Body of pancreas (tissue), 4 donors: ENCODE measurements around the gene BANK1. TPM values are rescaled to one million over a fixed set of nuclear protein-coding genes. Genes with fewer than 3 reads are reported as not detected.

Experiments
- ATAC-seq: fragments of 150-250 bp; one replicate; pipeline ENCODE4 v1.9.1; 2016
- DNase-seq, 4 donors: peaks; one replicate each; pipeline ENCODE4 v3.0.0-alpha.2; 2019
- H3K27ac ChIP-seq, 4 donors: fragments of 200-600 bp; sonication (generic); 1 replicate in 3 of 4; 2 replicates in 1 of 4; pipeline versions ENCODE4 v1.5.1 to v1.6.1; 2016 to 2019; ENCODE audit warnings: mild to moderate bottlenecking in 1 of 4, mixed read lengths in 1 of 4, moderate library complexity in 1 of 4
- H3K27me3 ChIP-seq, 2 donors: fragments of 200-600 bp; sonication (generic); one replicate each; pipeline ENCODE4 v1.6.0; 2016; ENCODE audit warnings: mild to moderate bottlenecking in 1 of 2
- H3K36me3 ChIP-seq, 2 donors: fragments of 200-600 bp; sonication (generic); replicated peaks in 1 of 2; 2 replicates each; pipeline ENCODE4 v1.5.1; 2016; ENCODE audit warnings: low read depth in 2 of 2; ENCODE audit not compliant: insufficient read depth in 1 of 2
- H3K4me1 ChIP-seq: fragments of 200-600 bp; sonication (generic); one replicate; pipeline ENCODE4 v1.6.0; 2016
- H3K4me3 ChIP-seq, 2 donors: fragments of 200-600 bp; sonication (generic); 1 replicate in 1 of 2; 2 replicates in 1 of 2; pipeline ENCODE4 v1.5.1; 2016 to 2019
- H3K9me3 ChIP-seq, 3 donors: fragments of 200-600 bp; sonication (generic); 1 replicate in 2 of 3; 2 replicates in 1 of 3; pipeline ENCODE4 v1.5.1; 2016
- CTCF ChIP-seq, 7 experiments: fragments of 450-650 bp in 4 of 7; fragments of 200-600 bp in 3 of 7; sonication (generic) in 3 of 7; IDR thresholded peaks; one replicate each; pipeline ENCODE4 v1.5.1; 2016 to 2019; ENCODE audit warnings: antibody characterized with exemption in 7 of 7
- POLR2A ChIP-seq, 3 donors: fragments of 450-650 bp; IDR thresholded peaks; one replicate each; pipeline ENCODE4 v1.6.1; 2016; ENCODE audit warnings: antibody characterized with exemption in 3 of 3, mild to moderate bottlenecking in 2 of 3
- whole genome bisulfite sequencing, 2 donors: methylation state at CpG; one replicate each; pipeline ENCODE4 v1.1.5; 2017; 5-methylcytosine and 5-hydroxymethylcytosine counted together
- intact Hi-C: fragments of 100-400 bp; cut with DNase I; formaldehyde crosslinking; loops from one replicate; pipeline ENCODE4 v1.15.1; 2023
- total RNA-seq, 2 donors: library from RNA; depleted of rRNA; stranded (reverse); fragments of >200 nt; gene quantifications; one replicate each; pipeline ENCODE4 v1.1.0, GENCODE V29; 2016

The BANK1 gene
- total RNA-seq, 2 donors from 2014 or later = 1.0 to 2.0 TPM

GRCh38 chr4:101818362-101818761, 27.8 kb downstream of the BANK1 start:
- Histone ChIP-seq H3K9me3 (no peaks in the 10 kb centered on the region), H3K4me1 (no peaks in the 10 kb centered on the region), H3K4me3 (no peak overlapping the region), H3K36me3 (no peaks in the 10 kb centered on the region), H3K27me3 (no peaks in the 10 kb centered on the region), H3K27ac (no peak overlapping the region)
- intact Hi-C loops = no loop called here
- no peak for ATAC-seq
- no peak for TF ChIP-seq CTCF (IDR thresholded peaks at IDR 0.05)
- no peak for TF ChIP-seq POLR2A (IDR thresholded peaks at IDR 0.05)
- WGBS, 2 donors = 42 to 68% methylated on average over 2 of the region's 2 CpGs
- no peak for DNase-seq

GRCh38 chr4:101823864-101824263, 33.3 kb downstream of the BANK1 start:
- H3K27ac ChIP-seq = no peak overlapping the region
- no peaks in the 10 kb centered on the region for H3K27me3 ChIP-seq
- 57 to 76% methylated on average over 2 of the region's 2 CpGs for WGBS, 2 donors
- H3K36me3 ChIP-seq = no peaks in the 10 kb centered on the region
- H3K4me1 ChIP-seq = no peaks in the 10 kb centered on the region
- no peak overlapping the region for H3K4me3 ChIP-seq
- no peaks in the 10 kb centered on the region for H3K9me3 ChIP-seq
- intact Hi-C loops = no loop called here
- TF ChIP-seq POLR2A (IDR thresholded peaks at IDR 0.05) (no peak), CTCF (IDR thresholded peaks at IDR 0.05) (no peak)
- ATAC-seq (no peak), DNase-seq (no peak)

GRCh38 chr4:101824500-101824899, 34.0 kb downstream of the BANK1 start:
- Histone ChIP-seq H3K36me3 (no peaks in the 10 kb centered on the region), H3K27ac (no peak overlapping the region), H3K4me3 (no peak overlapping the region), H3K27me3 (no peaks in the 10 kb centered on the region), H3K9me3 (no peaks in the 10 kb centered on the region), H3K4me1 (no peaks in the 10 kb centered on the region)
- intact Hi-C loops = no loop called here
- DNase-seq (no peak), ATAC-seq (no peak)
- TF ChIP-seq CTCF (IDR thresholded peaks at IDR 0.05) (no peak), POLR2A (IDR thresholded peaks at IDR 0.05) (no peak)

- DNase-seq (no peak), ATAC-seq (no peak)
- no peaks in the 10 kb centered on the region for H3K4me1 ChIP-seq
- H3K4me3 ChIP-seq = no peak overlapping the region
- H3K27ac ChIP-seq = no peak overlapping the region
- H3K36me3 ChIP-seq = no peaks in the 10 kb centered on the region
- TF ChIP-seq CTCF (IDR thresholded peaks at IDR 0.05) (no peak), POLR2A (IDR thresholded peaks at IDR 0.05) (no peak)
- no peaks in the 10 kb centered on the region for H3K9me3 ChIP-seq
- H3K27me3 ChIP-seq = no peaks in the 10 kb centered on the region
- intact Hi-C loops = no loop called here
- WGBS, 2 donors = 64 to 72% methylated on average over 2 of the region's 2 CpGs
These were observed 35.4 kb downstream of the BANK1 start for GRCh38 chr4:101825953-101826352.

- no peak for TF ChIP-seq CTCF (IDR thresholded peaks at IDR 0.05)
- no peak for TF ChIP-seq POLR2A (IDR thresholded peaks at IDR 0.05)
- DNase-seq (no peak), ATAC-seq (no peak)
- intact Hi-C loops = no loop called here
- Histone ChIP-seq H3K27me3 (no peaks in the 10 kb centered on the region), H3K9me3 (no peaks in the 10 kb centered on the region), H3K4me1 (no peaks in the 10 kb centered on the region), H3K4me3 (no peak overlapping the region), H3K36me3 (no peaks in the 10 kb centered on the region), H3K27ac (no peak overlapping the region)
These were observed 41.3 kb downstream of the BANK1 start for GRCh38 chr4:101831816-101832215.
